ENCODE results near the gene ARID3C. TPM values are rescaled to one million over a fixed set of nuclear protein-coding genes. Genes with fewer than 3 reads are reported as not detected.
A peak's percentile ranks its signal among the peaks of the same experiment; 100 is the strongest.

ARID3C gene
- total and polyA plus RNA-seq, 2 experiments from 2014 or later, result 0.49 TPM; not detected in 1

- peaks cover 41% of the 10 kb centered on the region for H3K27me3 Mint-ChIP-seq (ENCODE audit: insufficient read depth, low read depth, poor library complexity)
- no peaks in the 10 kb centered on the region for H3K9me2 ChIP-seq (ENCODE audit: insufficient read depth)
- TF ChIP-seq ETS1 (IDR thresholded peaks at IDR 0.05) (no peak), ZNF462 (CRISPR knock-in tag; IDR thresholded peaks at IDR 0.05) (no peak), POLR2AphosphoS5 (IDR thresholded peaks at IDR 0.05; ENCODE audit: low read depth) (peak; percentile 34; the same call in 1 of the 2 replicates), STAT1 (IDR thresholded peaks at IDR 0.05; ENCODE audit: unreplicated experiment) (no peak), NANOG (IDR thresholded peaks at IDR 0.05; ENCODE audit: borderline replicate concordance) (no peak), REST (IDR thresholded peaks at IDR 0.05; ENCODE audit: unreplicated experiment) (no peak), ZNF331 (CRISPR knock-in tag; IDR thresholded peaks at IDR 0.05; ENCODE audit: low read depth) (no peak), CREB1 (CRISPR knock-in tag; IDR thresholded peaks at IDR 0.05; ENCODE audit: low read depth) (no peak), CTCF (conservative IDR thresholded peaks at IDR 0.05; ENCODE audit: low read depth in 2 of 2) (peak; percentile 92 to 94), JUNB (IDR thresholded peaks at IDR 0.05; ENCODE audit: unreplicated experiment) (no peak), EZH2 (IDR thresholded peaks at IDR 0.05; ENCODE audit: low read depth, unreplicated experiment) (no peak), ZNF114 (CRISPR knock-in tag; IDR thresholded peaks at IDR 0.05) (no peak), EZH2phosphoT487 (IDR thresholded peaks at IDR 0.05; ENCODE audit: unreplicated experiment) (no peak)
- peaks cover 8% of the 10 kb centered on the region for H3K4me1 ChIP-seq (ENCODE audit: insufficient read depth)
- no peak overlapping the region for H2AFZ ChIP-seq
- no peak overlapping the region for H3K4me3 ChIP-seq
- no peak overlapping the region for H3K27ac Mint-ChIP-seq
- no peaks in the 10 kb centered on the region for H3K36me3 ChIP-seq (ENCODE audit: insufficient read depth)
- ATAC-seq (peak; percentile 32), DNase-seq (ENCODE audit: low spot score) (peak; percentile 80)
- peaks cover 26% of the 10 kb centered on the region for H3K36me3 Mint-ChIP-seq (ENCODE audit: low read depth)
- peaks cover 3% of the 10 kb centered on the region for H4K20me1 ChIP-seq (replicated peaks; ENCODE audit: insufficient read depth)
- H3K27me3 ChIP-seq (ENCODE audit: insufficient read depth), result peaks cover 52% of the 10 kb centered on the region
- H3K79me2 ChIP-seq (replicated peaks; ENCODE audit: insufficient read depth), result peaks cover 12% of the 10 kb centered on the region; the same call in 1 of the 2 replicates
- peaks cover 38% of the 10 kb centered on the region for H3K4me1 Mint-ChIP-seq
- H3K4me2 ChIP-seq, result no peak overlapping the region
- no peak overlapping the region for H3K27ac ChIP-seq (ENCODE audit: low read depth)
- H3K4me3 Mint-ChIP-seq, result no peak overlapping the region
- H3K9me3 Mint-ChIP-seq, result no peaks in the 10 kb centered on the region
- peaks cover 8% of the 10 kb centered on the region; the same call in 1 of the 2 replicates for H3F3A ChIP-seq (replicated peaks; ENCODE audit: low read depth)
These were observed 5.1 kb upstream of the ARID3C start for GRCh38 chr9:34633851-34634550.

Measured in GM23338 (cell line).